CD4-positive, alpha-beta T cell treated with Interleukin-1 beta for 1 hour (primary cell): Measurements from ENCODE around the gene WDR45B.

Experiments used
- DNase-seq, 2 donors: peaks; one replicate each; pipeline ENCODE4 v3.0.0-alpha.2; 2020 to 2022

WDR45B gene

DNA sequence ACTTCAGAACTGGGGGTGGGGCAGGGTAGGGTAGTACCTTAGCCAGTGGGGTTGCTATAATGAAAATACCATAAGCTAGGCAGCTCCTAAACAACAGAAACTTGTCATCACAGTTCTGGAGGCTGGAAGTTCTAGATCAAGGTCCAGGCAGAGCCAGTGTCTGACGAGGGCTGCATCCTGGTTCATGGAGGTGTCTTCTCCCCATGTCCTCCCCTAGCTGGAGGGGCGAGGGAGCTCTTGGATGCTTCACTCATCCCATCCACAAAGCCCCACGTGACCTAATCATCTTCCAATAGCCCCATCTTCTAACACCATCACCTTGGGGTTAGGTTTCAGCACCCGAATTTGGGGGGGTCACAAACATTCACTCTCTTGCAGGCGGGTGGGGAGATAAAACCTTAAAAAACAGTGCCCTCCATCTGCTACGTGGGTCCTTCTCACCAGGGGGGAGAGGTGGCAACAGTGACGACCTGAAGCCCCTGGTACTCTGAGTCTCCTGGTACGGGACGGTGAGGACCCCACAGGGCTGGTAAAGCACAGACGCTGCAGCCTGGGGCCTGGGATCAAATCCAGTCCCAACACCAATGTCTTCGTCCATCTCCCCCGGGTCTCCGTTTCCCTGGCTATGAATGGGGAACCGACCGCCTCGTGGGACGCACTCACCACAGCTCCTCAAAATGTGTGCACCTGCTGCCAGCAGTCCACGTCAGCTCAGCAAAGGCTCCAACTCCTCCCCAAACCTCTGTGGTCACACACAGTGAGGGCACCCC is 27.4 kb upstream of the WDR45B start:
- DNase-seq: no peak

DNA sequence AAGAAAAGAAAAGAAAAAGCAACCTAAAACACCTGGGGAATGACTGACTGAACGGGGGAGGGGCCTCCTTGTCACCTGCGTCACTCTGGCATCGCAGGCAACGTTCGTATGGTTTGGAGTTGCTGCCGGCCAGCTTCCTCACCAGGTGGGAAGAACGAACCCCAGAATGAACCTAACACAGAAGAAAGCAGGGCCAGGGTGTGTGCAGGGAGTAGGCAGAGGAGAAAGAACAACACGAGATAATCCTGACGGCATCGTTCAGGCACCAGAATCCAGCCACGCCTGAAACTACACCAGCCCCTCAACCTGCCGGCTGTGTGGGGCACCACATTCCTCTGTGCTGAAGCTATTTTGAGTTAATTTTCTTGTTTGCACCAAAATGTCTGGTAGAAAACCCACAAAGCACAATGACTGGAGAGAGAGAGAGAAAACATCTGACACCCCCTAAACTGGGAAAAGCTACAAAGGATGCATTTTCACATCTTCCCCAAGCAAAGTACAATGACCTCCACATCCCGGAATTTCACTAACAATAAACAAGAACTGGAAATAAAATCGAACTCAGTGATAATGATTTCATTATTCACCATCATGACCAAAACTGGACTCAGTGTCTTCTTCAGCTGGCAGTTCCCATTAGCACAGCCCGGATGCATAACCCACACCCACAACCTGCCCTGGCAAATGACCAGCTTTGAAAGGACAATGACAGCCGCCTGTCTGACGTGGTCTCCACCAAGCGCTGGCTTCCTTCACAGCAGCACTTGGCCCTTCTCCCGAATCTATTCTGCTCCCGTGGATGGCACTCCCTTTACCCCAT is 26.6 kb upstream of the WDR45B start:
- DNase-seq: no peak

DNA sequence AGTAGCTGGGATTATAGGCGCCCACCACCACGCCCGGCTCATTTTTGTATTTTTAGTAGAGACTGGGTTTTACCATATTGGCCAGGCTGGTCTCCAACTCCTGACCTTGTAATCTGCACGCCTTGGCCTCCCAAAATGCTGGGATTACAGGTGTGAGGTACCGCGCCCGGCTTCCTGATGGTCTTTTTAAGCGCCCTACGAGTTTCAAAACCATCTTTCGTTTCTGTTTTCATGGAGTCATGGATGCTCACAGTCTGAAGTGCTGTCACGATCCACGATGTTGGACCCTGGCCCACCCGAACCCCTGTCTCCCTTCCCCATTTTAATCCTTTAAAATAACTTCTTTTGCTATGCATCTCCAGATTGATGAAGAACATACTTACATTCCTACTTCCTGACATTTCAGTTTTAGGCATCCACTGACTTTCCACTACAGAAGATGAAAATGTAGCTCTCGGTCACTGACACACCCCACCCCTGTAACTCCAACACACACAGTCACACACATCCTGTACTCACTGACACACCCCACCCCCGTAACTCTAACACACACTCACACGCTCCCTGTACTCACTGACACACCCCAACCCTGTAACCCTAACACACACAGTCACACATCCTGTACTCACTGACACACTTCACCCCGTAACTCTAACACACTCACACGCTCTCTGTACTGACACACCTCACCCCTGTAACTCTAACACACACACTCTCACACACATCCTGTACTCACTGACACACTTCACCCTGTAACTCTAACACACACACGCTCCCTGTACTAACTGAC is 22.6 kb upstream of the WDR45B start:
- DNase-seq: no peak

DNA sequence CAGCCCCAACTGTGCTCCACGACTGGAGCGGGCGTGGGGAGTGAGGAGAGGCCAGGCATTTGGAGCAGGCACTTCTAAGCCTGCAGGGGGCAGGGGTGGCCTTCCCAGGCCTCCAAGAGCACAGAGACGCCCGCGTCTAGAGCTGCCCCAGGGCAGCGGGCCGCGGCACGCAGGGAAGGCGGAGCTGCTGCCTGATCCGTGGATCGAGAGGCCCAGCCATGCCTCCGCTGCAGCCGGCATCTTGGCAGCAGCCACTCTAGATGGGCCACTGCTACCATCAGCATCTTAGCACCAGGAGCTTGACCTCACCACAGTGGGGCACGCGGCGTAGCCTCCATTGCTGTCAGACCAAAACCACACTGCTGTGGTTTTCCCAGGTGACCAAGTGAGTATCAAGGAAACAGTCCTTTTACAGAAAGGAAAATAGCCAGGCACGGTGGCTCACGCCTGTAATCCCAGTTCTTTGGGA is 20.4 kb upstream of the WDR45B start:
- peak; percentile 42 to 58 for DNase-seq

DNA sequence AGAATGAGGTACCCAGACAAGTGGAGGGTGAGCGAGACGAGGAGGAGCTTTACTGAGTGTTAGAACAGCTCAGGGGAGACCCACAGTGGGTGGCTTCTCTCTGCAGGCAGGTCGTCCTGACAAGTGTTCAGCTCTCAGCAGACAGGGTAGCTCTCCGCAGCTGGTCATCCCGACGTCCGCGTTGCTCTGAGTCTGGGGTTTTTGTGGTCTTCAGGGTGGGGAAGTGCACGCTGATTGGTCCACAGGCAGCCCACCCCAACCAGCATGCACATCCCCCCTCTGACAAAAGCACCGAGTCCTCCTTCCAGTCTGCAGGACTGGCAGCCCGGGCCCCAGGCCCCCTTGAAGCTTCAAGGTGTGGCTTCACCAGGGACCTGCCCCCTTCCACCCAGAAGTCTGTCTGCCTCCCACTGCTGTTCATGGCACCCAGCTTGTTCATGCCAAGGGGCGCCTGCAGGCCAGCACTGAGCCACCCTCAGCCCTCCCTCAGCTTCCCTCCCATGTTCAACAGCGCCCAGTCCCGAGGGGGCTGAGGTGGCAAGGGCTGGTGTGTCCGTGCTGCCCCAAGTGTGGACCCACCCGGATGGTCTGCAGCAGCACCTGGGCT is 19.9 kb upstream of the WDR45B start:
- no peak for DNase-seq

DNA sequence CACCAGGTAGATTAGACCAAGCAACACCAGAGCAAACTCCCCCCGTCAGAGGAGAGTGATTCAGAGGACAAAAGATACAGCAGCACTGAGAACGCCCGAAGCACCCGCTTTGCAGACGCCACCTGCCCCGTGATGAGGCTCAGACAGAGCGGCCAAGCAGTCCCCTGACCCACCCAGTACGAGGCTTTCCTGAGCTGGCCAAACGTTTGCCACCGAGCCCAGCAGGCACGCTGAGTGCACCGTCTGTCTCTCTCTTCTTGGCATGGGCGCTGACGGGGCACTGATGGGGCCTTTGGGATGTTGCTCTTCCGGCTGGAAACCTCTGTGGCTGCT is 19.4 kb upstream of the WDR45B start:
- no peak for DNase-seq

DNA sequence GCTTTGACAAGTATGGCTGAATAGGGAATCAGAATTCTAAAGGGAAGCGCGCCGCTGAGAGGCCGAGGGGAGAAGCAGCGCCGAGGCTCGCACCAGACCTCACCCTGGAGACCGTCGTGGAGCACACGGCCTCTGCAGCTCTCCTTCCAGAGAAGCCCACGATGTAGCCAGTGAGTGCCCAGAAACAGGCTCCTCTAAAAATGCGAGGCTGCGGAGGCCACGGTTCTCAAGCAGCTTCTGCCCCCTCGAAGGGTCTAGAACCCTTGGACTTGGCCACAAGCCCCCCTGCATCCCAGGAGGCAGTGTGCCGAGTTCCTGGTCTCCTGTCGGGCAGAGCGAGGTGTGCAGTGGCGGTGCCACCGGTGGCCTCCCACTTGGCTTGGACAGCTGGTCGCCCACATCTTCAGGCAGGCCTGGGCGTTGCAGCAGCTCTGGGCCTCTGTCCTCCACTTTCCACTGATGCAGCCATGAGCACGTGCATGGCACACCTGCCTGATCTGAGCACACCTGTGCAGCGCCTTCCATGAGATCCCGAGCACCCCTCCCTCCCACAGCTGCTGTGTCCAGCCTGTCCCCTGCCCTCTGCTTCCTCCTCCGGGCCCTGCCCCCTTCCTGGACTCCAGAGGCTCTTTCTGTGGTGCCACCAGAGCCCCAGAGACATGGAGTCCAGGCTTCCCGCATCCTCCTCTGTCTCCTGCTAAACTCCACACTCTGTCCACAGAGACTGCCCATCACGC is 18.9 kb upstream of the WDR45B start:
- DNase-seq: no peak

DNA sequence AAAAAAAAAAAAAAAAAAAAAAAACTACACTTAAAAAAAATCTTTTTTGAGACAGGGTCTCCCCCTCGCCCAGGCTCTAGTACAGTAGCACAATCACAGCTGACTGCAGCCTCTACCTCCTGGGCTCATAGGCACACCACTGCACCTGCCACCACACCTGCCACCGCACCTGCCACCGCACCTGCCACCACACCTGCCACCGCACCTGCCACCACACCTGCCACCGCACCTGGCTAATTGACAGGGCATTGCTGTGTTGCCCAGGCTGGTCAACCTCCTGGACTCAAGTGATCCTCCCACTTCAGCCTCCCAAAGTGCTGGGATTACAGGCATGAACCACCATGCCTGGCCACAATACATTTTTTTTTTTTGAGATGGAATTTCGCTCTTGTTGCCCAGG is 17.6 kb upstream of the WDR45B start:
- no peak for DNase-seq

DNA sequence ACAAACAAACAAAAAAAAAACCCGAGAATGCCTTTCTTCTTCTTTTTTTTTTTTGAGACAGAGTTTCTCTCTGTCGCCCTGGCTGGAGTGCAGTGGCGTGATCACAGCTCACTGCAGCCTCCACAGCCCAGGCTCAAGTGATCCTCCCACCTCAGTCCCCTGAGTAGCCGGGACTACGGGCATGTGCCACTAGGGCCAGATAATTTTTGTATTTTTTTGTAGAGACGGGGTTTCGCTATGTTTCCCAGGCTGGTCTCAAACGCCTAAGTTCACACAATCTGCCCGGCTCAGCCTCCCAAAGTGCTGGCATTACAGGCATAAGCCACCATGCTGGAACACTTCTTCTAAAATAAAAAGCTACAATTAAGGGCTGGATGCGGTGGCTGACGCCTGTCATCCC is 17.0 kb upstream of the WDR45B start:
- no peak for DNase-seq

DNA sequence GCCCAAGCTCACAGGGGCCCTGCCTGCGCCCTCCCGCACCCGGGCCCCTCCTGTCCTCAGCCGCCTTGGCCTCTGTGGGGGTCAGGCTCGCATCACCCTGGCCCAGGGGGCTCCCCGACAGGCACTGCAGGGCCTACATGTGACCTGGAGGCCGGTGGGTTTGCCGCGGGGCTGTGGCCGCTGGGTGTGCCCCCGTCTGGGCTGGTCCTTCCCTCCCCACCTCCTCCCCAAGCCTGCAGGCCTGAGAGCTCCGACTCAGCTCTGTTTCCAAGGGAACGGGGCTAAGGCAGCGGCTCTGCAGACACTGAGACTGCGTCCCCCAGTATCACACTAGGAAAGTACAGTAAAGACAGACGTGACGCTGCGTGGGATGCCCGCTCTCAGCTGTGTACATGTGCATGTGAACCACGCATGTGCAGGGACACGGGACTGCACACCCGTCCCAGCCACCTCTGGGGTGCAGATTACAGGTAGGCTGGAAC is 16.5 kb upstream of the WDR45B start:
- DNase-seq: no peak

DNA sequence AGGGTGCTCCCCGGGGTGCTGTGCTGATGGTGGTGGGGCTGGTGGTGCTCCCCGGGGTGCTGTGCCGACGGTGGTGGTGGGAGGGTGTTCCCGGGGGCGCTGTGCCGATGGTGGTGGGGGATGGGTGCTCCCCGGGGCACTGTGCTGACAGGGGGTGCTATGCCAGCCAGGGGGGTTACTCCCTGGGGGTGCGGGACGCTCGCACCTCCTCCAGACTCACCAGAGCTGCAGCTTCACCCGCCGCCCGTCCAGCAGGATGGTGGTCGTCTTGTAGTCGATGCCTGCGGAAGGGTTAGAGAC is 16.0 kb upstream of the WDR45B start:
- no peak for DNase-seq

DNA sequence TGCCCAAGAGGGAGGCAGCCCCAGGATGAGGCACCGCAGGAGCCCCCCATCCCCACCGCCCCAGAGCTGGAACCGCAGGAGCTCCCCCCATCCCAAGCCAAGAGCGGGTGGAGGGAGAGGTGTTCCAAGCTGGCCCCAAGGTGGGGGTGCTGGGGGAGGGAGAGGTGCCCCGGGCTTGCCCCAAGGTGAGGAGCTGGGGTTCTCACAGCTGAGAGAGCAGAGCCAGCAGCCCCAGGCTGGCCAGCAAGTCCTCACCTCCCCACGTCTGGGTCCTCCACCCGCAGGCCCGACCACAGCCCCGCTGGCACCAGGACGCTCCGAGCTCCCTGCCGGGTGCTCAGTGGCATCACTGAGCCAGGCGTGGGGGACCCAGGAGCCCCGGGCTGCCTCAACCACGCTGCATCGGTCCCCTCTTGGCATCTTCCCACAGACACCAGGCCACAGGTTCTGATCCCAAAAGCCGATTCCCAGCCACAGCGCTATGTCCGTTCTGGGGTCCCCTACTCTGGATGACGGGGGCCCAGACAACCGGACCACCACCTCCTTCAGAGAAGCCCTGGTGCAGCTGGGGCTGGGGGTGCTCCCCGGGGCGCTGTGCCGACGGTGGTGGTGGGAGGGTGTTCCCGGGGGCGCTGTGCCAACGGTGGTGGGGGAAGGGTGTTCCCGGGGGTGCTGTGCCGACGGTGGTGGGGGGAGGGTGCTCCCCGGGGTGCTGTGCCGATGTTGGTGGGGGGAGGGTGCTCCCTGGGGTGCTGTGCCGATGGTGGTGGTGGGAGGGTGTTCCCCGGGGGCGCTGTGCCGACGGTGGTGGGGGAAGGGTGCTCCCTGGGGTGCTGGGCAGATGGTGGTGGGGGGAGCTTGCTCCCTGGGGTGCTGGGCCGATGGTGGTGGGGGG is 15.4 kb upstream of the WDR45B start:
- DNase-seq: no peak

DNA sequence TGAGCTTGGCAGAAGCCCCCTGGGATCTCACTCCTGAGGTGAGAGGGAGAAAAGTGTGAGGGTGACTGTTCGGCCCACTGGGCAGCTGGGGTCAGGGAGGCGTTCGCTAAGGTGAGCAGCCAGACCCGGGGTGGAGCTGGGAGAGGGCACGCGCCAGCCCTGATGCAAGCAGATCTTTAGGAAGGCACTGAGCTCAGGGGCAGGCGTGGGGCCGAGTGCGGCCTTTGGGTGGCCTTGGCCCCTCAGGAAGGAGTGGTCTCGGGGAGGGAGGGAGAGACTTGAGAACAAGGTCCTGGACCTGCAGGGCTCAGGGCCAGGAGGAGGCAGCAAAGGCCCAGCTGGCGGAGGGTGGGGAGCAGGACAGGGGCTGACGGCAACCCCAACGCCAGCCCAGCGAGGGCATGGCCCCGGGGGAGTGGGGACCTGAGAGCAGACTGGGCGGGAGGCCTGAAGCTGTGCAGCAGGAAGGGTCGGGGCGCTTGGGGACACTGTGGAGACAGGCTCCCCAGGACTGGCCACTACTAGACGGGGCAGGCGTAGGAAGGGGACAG is 14.5 kb upstream of the WDR45B start:
- DNase-seq: no peak

DNA sequence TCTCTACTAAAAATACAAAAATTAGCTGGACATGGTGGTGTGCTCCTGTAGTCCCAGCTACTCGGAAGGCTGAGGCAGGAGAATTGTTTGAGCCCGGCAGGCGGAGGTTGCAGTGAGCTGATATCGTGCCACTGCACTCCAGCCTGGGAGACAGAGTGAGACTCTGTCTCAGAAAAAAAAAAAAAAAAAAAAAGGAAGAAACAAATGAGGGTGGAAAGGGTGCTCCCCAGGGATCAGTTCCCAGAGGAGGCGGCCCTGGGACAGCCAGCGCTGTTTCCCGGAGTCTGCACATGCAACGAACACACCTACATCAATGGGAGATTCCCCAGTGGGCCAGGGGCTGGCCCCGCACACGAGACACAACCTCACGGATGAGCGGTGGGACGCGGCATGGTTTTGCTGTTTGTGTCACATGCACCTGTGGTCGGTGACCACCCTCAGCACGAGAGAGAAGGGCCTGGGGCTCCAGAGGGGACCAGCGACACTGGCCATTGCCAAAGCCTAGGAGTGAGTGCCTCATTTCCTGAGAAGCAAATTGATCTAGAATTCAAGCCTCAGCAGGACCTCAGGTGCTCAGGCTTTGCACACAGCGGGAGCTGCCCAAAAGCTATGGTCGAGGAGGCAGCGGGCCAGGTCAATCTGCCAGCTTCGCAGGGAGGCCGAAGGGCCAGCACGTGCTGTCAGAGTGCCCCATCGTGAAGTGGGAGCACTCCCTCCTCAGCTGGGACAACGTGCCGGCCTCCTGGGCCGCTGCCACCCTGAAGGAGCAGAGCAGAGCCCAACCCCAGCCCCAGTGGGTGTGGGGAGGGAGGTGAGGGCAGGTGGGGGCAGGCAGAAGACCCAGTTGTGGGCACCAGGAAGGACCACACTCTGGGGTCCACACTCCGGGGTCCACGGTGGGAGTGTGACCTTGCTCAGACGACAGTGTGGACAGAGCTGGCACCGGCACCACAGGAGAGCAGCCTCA is 13.8 kb upstream of the WDR45B start:
- DNase-seq: no peak

DNA sequence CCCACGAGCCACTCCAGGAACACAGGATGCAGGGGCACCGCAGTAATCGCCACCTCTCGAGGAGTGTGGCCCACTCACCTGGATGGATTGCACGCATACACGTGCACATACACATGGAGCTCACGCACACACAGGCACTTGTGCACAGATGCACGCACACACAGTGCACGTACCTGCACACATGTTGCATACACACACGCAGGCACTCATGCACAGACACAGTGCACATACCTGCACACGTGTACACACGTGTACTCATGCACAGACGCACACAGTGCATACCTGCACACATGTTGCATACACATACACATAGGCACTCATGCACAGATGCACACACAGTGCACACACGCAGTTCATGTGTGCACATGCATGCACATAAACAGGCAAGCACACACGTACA is 11.6 kb upstream of the WDR45B start:
- no peak for DNase-seq

DNA sequence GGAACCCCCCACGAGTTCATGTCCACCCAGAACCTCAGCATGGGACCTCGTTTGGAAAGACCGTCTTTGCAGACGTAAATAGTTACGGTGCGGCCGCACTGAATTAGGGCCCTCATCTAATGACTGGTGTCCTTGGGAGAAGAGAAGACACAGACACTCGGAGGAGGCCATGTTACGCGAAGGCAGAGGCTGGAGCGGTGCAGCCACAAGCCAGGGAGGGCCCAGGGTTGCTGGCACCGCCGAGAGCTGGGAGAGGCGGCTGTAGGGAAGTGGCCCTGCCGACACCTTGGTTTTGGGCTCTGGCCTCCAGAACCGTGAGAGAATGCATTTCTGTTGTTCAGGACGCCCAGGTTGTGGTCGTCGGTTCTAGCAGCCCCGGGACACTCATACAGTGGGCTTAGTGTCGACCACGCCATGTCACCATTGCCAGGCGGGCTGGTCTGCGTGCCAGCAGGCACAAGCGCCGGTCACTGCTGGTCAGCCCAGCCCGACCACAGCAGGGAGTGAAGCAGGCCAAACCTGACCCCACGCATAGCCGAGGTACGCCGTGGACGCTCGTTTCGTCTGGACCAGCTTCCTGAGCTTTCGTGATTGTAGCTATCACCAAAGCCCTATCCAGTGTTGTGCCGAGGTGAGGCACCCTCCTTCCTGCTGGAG is 10.7 kb upstream of the WDR45B start:
- DNase-seq: no peak

DNA sequence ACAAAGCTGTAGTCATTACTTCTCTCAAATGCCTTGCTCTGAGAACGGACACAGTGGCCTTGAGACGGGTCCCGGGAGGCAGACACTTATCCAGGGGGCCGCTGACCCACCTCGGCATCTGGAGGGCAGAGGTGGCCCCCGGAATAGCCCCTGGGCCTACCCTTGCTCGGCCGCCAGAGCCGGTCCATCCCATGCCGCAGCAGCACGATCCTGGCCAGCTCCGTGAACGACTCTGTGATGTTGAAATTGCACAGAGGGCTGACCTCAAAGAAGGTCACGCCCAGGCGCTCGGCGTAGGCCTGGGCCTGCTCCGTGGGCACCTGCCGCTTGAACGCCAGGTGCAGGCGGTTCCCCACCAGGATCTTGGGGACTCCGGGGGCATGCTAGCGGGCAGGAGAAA is 10.1 kb upstream of the WDR45B start:
- DNase-seq: no peak

DNA sequence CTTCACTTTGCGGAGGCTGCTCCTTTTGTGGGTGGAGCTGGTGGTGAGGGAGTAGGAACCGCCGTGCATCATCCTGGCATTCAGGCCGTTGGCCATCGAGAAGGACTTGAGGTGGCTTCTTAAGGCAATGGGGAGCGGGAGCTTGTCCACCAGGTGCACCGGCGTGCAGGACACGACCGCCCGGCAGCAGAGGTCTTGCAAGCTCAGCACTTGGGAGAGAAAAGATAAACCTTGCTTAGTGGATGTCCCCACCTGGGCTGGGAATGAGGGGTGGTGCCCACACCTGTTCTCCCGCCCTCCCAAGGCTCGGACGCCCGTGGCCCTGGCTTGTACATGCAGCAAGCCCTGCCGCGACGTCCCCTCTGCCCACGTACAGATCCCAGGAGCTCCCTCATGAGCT is 9.7 kb upstream of the WDR45B start:
- no peak for DNase-seq

DNA sequence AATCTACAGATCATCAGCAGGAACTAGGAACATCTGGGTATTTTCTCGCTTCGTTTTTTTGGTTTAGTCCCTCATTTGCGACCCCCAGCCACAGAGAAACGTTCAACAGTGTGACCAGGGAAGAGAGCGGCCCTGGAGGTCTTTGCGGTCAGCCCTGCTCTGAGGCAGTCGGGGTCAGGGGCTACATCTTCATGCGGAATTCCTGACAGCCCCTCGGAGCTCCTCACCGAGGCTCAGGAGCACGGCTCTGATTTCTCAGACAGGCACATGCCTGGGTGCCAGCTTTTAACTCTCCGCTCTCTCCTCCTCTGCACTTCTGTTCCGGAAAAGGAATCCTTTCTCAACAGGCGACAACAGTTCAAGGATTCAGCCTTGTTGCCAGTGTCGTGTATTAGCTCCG is 8.0 kb upstream of the WDR45B start:
- DNase-seq: no peak
